Osteoblast (primary cell): ENCODE measurements around the gene ATP7B. TPM values are rescaled to one million over a fixed set of nuclear protein-coding genes. Genes with fewer than 3 reads are reported as not detected.

ENCODE experiments used
- DNase-seq: peaks from one replicate; pipeline ENCODE4 v3.0.0; 2011; ENCODE audit warnings: low spot score, mixed read lengths; ENCODE audit not compliant: insufficient read length; ENCODE audit errors: missing footprints
- H2AFZ ChIP-seq: 2 replicates; pipeline ENCODE4 v1.6.0; 2011; ENCODE audit warnings: mild to moderate bottlenecking, low read length
- H3K27ac ChIP-seq: 2 replicates; pipeline ENCODE4 v1.5.1; 2011; ENCODE audit warnings: mild to moderate bottlenecking, low read depth, low read length, moderate library complexity
- H3K27me3 ChIP-seq: 2 replicates; pipeline ENCODE4 v1.6.0; 2012; ENCODE audit warnings: mild to moderate bottlenecking, control low read depth, inconsistent platforms, low read length, moderate library complexity; ENCODE audit not compliant: insufficient read depth
- H3K36me3 ChIP-seq: 2 replicates; pipeline ENCODE4 v1.5.1; 2011; ENCODE audit warnings: mild to moderate bottlenecking, low read length, control low read depth, moderate library complexity; ENCODE audit not compliant: insufficient read depth
- H3K4me1 ChIP-seq: 2 replicates; pipeline ENCODE4 v1.5.1; 2011; ENCODE audit warnings: mild to moderate bottlenecking, low read length, control low read depth, moderate library complexity; ENCODE audit not compliant: insufficient read depth
- H3K4me2 ChIP-seq: 2 replicates; pipeline ENCODE4 v1.6.0; 2011; ENCODE audit warnings: mild to moderate bottlenecking, low read length; ENCODE audit not compliant: insufficient read depth
- H3K4me3 ChIP-seq: fragments of 200-600 bp; sonication (generic); 3 replicates; pipeline ENCODE4 v1.5.1; 2012; ENCODE audit warnings: mild to moderate bottlenecking, low read length, inconsistent platforms; ENCODE audit not compliant: insufficient read depth
- H3K79me2 ChIP-seq: 2 replicates; pipeline ENCODE4 v1.6.0; 2012; ENCODE audit warnings: mild to moderate bottlenecking, low read length, control low read depth, inconsistent platforms; ENCODE audit not compliant: insufficient read depth
- H3K9me3 ChIP-seq: 2 replicates; pipeline ENCODE4 v1.5.1; 2011; ENCODE audit warnings: low read depth, low read length, control low read depth
- H4K20me1 ChIP-seq: 2 replicates; pipeline ENCODE4 v1.6.0; 2012; ENCODE audit warnings: mild to moderate bottlenecking, low read length, control low read depth; ENCODE audit not compliant: insufficient read depth
- CTCF ChIP-seq: IDR thresholded peaks from 2 replicates; pipeline ENCODE4 v1.5.1; 2011; ENCODE audit warnings: mild to moderate bottlenecking, low read depth, low read length, moderate library complexity; ENCODE audit errors: extremely low read depth
- total RNA-seq: library from RNA; depleted of rRNA; stranded (reverse); fragments of >200 nt; gene quantifications from 2 replicates; pipeline ENCODE4 v1.2.3, GENCODE V29; 2012

ATP7B gene
- total RNA-seq, 1 donor = 4.0 TPM

DNA sequence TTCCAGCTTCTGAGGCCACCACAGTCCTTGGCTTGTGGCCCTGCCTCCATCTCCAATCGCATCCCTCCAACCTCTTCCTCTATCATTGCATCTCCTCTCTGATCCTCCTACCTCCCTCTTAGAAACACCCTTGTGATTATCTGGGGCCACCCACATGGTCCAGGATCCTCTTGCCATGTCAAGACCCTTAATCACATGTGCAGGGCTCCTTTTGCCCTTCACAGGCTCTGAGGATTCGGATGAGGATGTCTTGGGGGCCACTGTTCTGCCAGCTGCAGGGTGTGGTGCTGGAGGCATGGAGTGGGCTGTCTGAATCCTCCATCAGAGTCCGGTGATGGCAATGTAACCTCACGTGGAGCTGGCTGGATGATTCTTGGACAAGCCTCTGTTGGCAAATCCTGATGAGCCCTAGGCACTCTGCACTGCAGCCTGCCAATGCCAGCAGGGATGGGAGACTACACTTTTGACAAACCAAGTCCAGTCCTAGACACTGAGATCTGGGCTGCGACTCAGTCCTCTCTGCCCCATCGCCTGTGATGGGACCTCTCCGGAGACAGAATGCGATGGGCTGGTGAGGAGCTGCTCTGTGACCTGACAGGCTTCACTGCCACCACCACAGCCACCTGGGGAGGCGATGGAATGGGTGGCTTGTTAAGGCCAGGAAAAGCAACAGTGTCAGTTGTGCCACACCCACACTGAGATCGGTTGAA, 88.3 kb downstream of the ATP7B start:
- Histone ChIP-seq H3K9me3 (no peaks in the 10 kb centered on the region), H3K27me3 (no peaks in the 10 kb centered on the region), H2AFZ (no peak overlapping the region), H3K4me2 (no peak overlapping the region), H3K4me1 (no peaks in the 10 kb centered on the region), H3K4me3 (no peak overlapping the region), H3K36me3 (no peaks in the 10 kb centered on the region), H3K27ac (no peak overlapping the region), H4K20me1 (no peaks in the 10 kb centered on the region), H3K79me2 (no peaks in the 10 kb centered on the region)
- DNase-seq = no peak
- TF ChIP-seq CTCF = no peak

DNA sequence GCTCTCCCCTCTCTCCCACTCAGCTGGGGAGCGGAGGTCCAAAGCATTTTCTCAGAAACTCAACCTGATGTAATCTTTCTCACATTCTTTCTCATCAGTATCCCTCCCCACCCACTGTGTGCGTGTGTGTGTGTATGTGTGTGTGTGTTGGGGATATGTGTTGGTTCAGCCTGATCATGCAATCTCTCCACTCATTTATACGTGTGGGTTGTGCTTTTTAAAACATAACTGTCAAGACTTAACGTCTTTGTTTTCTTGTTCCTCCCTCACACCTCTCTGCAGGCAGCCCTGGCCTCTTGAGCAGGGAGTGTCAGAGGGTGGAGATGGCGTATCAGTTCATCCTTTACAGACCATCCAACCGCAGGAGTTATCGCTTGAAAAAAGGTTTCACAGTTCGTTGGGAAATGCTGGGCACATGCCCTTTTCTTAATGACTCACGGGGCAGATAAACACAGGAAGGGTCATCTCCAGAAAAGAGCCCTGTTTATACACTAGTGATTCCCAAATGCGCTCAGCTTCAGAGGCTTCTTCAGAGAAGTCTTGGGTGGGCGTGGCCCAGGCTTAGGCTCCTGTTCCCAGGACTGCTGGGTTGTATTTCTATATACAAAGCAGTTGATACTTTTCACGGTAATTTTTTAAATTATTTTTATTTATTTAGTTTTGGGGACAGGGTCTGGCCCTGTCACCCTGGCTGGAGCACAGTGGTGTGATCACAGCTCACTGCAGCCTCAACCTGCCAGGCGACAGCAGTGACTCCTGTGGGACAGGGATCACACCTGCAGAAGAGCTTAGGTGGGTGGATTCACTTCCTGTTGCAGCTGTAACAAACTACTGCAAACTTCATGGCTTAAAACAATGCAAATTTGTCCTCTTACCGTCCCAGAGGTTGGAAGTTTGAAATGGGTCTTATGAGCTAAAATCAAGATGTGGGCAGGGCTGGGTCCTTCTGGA, 89.2 kb downstream of the ATP7B start:
- no peaks in the 10 kb centered on the region for H3K27me3 ChIP-seq
- no peak for DNase-seq
- H4K20me1 ChIP-seq = no peaks in the 10 kb centered on the region
- H2AFZ ChIP-seq = no peak overlapping the region
- no peaks in the 10 kb centered on the region for H3K36me3 ChIP-seq
- H3K4me2 ChIP-seq = no peak overlapping the region
- no peaks in the 10 kb centered on the region for H3K9me3 ChIP-seq
- no peaks in the 10 kb centered on the region for H3K79me2 ChIP-seq
- H3K27ac ChIP-seq = no peak overlapping the region
- H3K4me1 ChIP-seq = no peaks in the 10 kb centered on the region
- H3K4me3 ChIP-seq = no peak overlapping the region
- TF ChIP-seq CTCF = no peak

GRCh38 chr13:51920786-51921185, 90.5 kb downstream of the ATP7B start:
- Histone ChIP-seq H3K36me3 (no peaks in the 10 kb centered on the region), H3K27me3 (no peaks in the 10 kb centered on the region), H3K9me3 (no peaks in the 10 kb centered on the region)

More at GRCh38 chr13:51920786-51921185, 90.5 kb downstream of the ATP7B start:
- Histone ChIP-seq H3K79me2 (no peaks in the 10 kb centered on the region), H2AFZ (no peak overlapping the region), H3K27ac (no peak overlapping the region), H3K4me1 (no peaks in the 10 kb centered on the region), H4K20me1 (no peaks in the 10 kb centered on the region), H3K4me3 (no peak overlapping the region), H3K4me2 (no peak overlapping the region)
- no peak for TF ChIP-seq CTCF
- DNase-seq = no peak
